Calu3 (cell line): Measurements from ENCODE around the gene NINL. TPM values are rescaled to one million over a fixed set of nuclear protein-coding genes. Genes with fewer than 3 reads are reported as not detected.

Experiments used
- BruUV-seq: library from RNA; stranded (reverse); fragments of 400-500 nt; replicated peaks from 2 replicates; lab custom pipeline; 2021; lab: Mats Ljungman, UMichigan
- CTCF ChIA-PET: fragments of 300-600 bp; sonication (Branson Sonifier 250); formaldehyde crosslinking; loops from one replicate; lab custom pipeline; 2022; ENCODE audit warnings: antibody characterized with exemption; lab: Charles Lee
- DNase-seq: peaks from one replicate; pipeline ENCODE4 v3.0.0; 2022
- H3K27ac Mint-ChIP-seq: one replicate; pipeline ENCODE4 v1.8.0; 2022; ENCODE audit warnings: mixed read lengths; ENCODE audit not compliant: unreplicated experiment
- H3K27me3 Mint-ChIP-seq: one replicate; pipeline ENCODE4 v1.8.0; 2022; ENCODE audit warnings: mixed read lengths; ENCODE audit not compliant: unreplicated experiment
- H3K36me3 Mint-ChIP-seq: one replicate; pipeline ENCODE4 v1.8.0; 2022; ENCODE audit warnings: mild to moderate bottlenecking, moderate library complexity, mixed read lengths; ENCODE audit not compliant: insufficient read depth, unreplicated experiment
- H3K4me1 Mint-ChIP-seq: one replicate; pipeline ENCODE4 v1.8.0; 2022; ENCODE audit warnings: mild to moderate bottlenecking, low read depth, mixed read lengths; ENCODE audit not compliant: unreplicated experiment
- H3K4me3 Mint-ChIP-seq: one replicate; pipeline ENCODE4 v1.8.0; 2022; ENCODE audit warnings: mild to moderate bottlenecking, low read depth, moderate library complexity, mixed read lengths; ENCODE audit not compliant: unreplicated experiment
- H3K9me3 Mint-ChIP-seq: one replicate; pipeline ENCODE4 v1.8.0; 2022; ENCODE audit warnings: low read depth, mixed read lengths; ENCODE audit not compliant: unreplicated experiment
- intact Hi-C: fragments of 100-400 bp; cut with micrococcal nuclease; formaldehyde crosslinking; loops from one replicate; pipeline ENCODE4 v1.10.0; 2022; ENCODE audit not compliant: unreplicated experiment
- total RNA-seq: library from RNA; stranded (reverse); gene quantifications from 2 replicates; pipeline ENCODE4 v1.2.3, GENCODE V29; 2022
- TF ChIP-seq, protein P1 (sequence below): fragments of 200-600 bp; IDR thresholded peaks from one replicate; pipeline ENCODE4 v1.8.0; 2022; ENCODE audit warnings: antibody characterized with exemption; ENCODE audit not compliant: unreplicated experiment

NINL gene
- total RNA-seq, 1 experiment from 2014 or later = 9.1 TPM

DNA sequence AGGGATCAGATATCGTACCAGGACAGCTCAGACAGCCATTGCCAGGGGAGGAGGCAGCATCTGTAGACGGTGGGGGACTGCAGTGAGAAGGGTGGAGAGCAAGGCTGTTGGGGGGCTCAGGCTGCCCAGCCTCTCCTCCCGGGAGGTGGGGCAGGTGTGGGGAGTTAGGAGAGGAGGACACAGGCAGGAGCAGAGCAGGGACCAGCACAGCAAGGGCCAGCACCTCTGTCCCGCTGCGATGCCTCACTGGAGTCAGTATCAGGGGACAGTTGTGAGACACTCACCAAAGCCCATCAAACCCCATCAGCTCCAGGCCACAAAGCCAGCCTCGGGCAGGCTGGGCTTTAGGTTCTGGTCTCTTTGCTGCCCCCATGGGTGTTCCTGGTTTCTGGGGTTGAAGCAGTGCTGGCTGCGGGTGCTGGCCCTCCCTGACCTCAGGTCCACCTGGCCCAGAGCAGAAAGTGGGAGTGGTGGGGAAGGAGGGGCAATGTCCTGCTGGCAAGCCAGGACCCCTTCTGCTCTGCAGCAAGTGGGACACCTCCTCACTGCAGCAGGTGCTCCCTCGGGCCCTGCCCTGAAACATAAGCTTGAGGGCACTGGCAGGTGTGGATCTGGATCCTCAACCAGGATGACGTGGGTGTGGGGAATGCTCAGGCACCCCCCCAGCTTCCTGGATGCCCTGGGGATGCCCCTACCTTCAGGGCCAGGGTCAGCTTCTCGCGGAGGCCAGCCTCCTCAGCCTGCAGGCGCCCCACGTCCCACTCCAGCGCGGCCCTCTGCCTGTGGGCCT, 94.5 kb downstream of the NINL start:
- Mint-ChIP-seq H3K36me3 (no peaks in the 10 kb centered on the region), H3K27me3 (no peaks in the 10 kb centered on the region), H3K4me1 (no peaks in the 10 kb centered on the region), H3K27ac (no peak overlapping the region), H3K9me3 (no peaks in the 10 kb centered on the region), H3K4me3 (no peak overlapping the region)
- CTCF ChIA-PET = no interaction called here
- BruUV-seq = no TSS peak
- TF ChIP-seq, protein P1, sequence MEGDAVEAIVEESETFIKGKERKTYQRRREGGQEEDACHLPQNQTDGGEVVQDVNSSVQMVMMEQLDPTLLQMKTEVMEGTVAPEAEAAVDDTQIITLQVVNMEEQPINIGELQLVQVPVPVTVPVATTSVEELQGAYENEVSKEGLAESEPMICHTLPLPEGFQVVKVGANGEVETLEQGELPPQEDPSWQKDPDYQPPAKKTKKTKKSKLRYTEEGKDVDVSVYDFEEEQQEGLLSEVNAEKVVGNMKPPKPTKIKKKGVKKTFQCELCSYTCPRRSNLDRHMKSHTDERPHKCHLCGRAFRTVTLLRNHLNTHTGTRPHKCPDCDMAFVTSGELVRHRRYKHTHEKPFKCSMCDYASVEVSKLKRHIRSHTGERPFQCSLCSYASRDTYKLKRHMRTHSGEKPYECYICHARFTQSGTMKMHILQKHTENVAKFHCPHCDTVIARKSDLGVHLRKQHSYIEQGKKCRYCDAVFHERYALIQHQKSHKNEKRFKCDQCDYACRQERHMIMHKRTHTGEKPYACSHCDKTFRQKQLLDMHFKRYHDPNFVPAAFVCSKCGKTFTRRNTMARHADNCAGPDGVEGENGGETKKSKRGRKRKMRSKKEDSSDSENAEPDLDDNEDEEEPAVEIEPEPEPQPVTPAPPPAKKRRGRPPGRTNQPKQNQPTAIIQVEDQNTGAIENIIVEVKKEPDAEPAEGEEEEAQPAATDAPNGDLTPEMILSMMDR = no peak
- intact Hi-C loops = no loop called here
- no peak for DNase-seq

DNA sequence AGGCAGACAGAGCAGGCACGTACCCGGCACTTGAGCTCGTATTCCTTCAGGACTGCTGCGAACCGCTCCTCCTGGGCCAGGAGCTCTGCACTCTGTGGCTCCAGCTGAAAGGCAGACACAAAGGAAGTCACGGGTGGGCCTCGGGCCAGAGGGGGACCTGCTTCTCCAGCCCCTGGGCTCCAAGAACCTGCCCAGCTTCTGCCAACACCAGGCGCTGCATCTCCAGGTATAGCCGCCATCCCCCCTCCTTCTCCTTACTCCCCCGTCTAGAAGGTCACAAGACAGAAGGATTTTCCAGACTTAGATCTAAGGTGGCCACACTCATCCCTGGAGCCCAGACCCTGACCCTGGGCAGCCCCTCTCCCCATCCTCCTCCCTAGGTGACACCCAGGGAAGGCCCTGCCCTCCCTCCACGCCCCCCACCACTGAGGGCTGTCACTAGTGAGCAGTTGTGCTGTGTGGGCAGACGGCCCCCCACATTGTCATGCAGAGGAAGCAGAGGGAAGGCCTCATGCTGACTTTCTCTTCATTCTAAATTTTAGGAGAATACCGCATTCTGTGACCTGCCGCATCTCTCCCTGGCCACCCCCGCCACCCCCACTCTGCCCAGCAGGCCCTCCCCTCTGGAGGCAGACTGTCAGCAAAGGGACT, 96.0 kb downstream of the NINL start:
- no TSS peak for BruUV-seq

DNA sequence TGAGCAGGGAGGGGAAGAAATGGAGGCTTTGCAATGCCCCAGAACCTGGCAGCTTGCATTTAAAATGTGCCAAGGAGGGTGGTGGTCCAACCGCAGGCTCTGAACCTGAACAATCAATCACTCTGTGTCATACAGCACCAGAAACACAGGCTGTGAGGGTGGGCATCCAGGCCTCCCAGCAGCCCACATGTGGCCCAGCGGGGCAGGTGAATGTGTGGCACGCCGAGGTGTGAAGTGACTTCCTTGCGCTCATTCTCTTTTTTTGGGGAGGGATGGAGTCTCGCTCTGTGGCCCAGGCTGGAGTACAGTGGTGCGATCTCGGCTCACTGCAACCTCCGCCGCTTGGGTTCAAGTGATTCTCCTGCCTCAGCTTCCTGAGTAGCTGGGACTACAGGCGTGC, 97.4 kb downstream of the NINL start:
- no peak overlapping the region for H3K27ac Mint-ChIP-seq
- H3K27me3 Mint-ChIP-seq = no peaks in the 10 kb centered on the region
- intact Hi-C loops = no loop called here
- H3K36me3 Mint-ChIP-seq = peaks cover 7% of the 10 kb centered on the region
- CTCF ChIA-PET = no interaction called here
- no peaks in the 10 kb centered on the region for H3K4me1 Mint-ChIP-seq
- H3K9me3 Mint-ChIP-seq = no peaks in the 10 kb centered on the region
- H3K4me3 Mint-ChIP-seq = no peak overlapping the region
- DNase-seq = no peak
- BruUV-seq = no TSS peak
- TF ChIP-seq, protein P1 = no peak

More for the DNA sequence above, 96.0 kb downstream of the NINL start:
- Mint-ChIP-seq H3K27ac (no peak overlapping the region), H3K9me3 (no peaks in the 10 kb centered on the region), H3K27me3 (no peaks in the 10 kb centered on the region), H3K36me3 (peaks cover 4% of the 10 kb centered on the region), H3K4me3 (no peak overlapping the region), H3K4me1 (no peaks in the 10 kb centered on the region)
- intact Hi-C loops = no loop called here
- TF ChIP-seq, protein P1 = no peak
- no peak for DNase-seq
- CTCF ChIA-PET = interaction anchor here (0.6 kb wide), 1 partner anchor 19 kb away, joined by 3 read pairs; no protein-coding TSS in a partner anchor

DNA sequence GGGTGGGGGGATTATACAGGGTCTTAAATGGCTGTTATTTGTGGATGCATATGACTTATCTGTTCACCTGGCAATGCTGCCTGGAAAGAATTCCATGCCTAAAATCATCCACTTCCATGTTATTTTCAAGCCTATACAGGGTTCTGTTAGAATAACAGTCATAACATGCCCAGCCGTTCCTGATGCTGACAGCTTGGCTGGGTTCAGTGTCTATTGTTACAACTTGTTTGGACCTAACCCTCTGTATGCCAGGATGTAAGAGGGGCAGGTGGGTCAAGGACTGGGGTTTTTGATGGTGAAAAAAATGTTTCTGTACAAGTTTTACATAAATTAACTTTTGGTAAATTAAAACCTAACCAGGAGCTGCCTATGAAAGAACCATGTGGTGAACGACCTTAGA, 98.0 kb downstream of the NINL start:
- peaks cover 7% of the 10 kb centered on the region for H3K36me3 Mint-ChIP-seq
- TF ChIP-seq, protein P1 = no peak
- H3K27me3 Mint-ChIP-seq = no peaks in the 10 kb centered on the region
- no peaks in the 10 kb centered on the region for H3K9me3 Mint-ChIP-seq
- intact Hi-C loops = no loop called here
- CTCF ChIA-PET = no interaction called here
- no peak overlapping the region for H3K27ac Mint-ChIP-seq
- H3K4me3 Mint-ChIP-seq = no peak overlapping the region
- no peak for DNase-seq
- H3K4me1 Mint-ChIP-seq = no peaks in the 10 kb centered on the region
- BruUV-seq = no TSS peak
